ENCODE measurements around the gene ADAMTS13.

Gene ADAMTS13

GRCh38 chr9:133456409-133456808, 34.2 kb downstream of the ADAMTS13 start:
- DNase-seq: no peak

- no peak for DNase-seq
Measured at GRCh38 chr9:133457233-133457632, 35.1 kb downstream of the ADAMTS13 start.

DNA sequence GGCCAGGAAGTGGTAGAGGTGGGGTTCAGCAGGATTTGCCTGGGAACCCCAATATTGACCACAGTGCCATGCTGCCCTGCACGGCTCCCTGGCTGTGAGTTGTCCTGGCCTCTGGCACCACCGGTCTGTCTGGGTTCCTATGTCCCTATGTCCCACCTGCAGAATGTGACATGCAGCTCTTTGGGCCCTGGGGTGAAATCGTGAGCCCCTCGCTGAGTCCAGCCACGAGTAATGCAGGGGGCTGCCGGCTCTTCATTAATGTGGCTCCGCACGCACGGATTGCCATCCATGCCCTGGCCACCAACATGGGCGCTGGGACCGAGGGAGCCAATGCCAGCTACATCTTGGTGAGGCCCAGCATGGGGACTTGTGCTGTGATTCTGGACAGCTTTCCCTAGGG, 35.6 kb downstream of the ADAMTS13 start:
- DNase-seq: no peak

- DNase-seq: no peak
Measured at GRCh38 chr9:133458643-133459312, 36.6 kb downstream of the ADAMTS13 start.

- no peak for DNase-seq
Measured at GRCh38 chr9:133459476-133460404, 37.6 kb downstream of the ADAMTS13 start, which contains the start of gene CACFD1. Gene CACFD1 (plus strand): TSS chr9:133459978. CDS start chr9:133460067, 89 bp downstream.

- DNase-seq: no peak
Measured at GRCh38 chr9:133460405-133461175, 38.4 kb downstream of the ADAMTS13 start.

DNA sequence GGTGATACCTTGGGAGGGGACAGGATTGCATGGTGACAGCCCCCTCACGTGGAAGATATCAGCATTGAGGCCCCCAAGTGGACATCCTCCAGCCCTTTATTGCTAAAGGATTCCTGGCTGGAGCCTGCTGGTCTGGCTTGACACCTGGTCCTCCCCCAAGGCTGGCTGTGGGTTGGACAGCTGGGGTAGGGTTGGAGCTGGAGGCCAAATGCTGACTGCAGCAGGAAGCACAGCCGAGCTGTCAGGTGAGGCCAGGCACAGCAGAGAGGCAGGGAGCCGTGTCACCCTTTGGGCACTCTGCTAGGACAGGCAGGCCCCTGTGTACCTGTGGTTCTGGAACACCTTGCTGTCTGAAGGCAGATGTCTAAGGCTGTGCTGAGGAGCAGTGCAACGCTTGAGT, 39.8 kb downstream of the ADAMTS13 start:
- no peak for DNase-seq

DNA sequence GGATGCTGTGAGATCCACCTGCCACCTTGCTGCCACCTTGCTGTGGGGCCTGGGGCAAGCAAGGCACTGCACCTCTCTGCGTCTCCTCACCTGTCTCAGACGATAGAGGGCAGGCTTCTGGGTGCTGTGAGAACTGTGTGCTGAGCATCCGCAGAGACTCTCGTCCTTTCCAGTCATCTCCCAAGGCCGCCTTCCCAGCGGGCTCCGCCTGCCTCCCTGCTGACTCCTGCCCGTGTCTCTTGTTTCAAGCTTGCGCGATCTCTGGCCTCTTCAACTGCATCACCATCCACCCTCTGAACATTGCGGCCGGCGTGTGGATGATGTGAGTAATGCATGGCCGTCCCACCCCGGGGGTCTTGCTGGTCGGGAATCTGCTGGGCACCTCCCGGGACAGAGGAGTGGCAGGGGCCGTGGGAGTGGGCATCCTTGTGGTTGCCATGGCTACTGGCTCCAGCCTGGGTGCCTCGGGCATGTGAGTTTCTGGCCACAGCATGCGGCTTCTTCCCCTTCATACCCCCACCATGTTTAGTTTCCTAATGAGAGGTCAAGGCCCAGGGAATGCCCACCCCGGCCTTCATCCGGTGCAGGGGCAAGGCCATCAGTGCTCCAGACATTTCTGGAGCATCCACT, 41.2 kb downstream of the ADAMTS13 start:
- DNase-seq: no peak

DNA sequence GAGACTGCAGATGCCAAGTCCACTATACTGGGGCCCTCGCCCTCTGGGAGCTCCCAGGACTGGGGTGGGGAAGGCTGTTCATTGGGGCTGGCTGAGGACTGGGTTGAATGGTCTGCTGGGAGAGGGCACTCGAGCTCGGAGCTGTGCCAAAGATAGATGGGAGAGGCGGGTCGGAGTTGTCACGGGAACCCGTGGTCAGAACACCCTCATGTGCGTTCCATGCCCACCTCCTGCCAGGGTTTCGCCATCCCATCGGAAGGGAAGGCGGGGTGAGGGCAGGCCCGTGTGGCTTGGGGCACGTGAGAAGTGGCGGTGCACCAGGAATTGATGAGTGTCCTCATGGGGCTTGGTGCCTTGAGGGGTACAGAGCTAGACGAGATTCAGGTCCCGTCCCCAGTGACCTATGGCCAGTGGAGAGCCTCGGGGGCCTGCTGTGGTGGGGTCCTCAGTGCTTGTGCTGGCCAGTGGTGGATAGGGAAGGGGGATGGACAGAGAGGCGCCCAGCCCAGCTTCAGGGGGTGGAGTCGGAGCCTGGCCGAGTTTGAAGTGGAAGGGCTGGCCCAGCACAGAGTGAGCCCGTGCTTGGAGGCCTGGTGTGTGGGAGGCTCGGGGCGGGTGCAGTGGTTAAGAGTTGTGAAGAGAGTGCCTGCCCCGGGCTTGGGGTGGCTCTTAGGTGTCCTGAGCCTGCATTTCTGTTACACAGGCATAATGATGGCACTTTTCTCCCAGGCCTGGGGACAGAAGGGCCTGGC, 41.9 kb downstream of the ADAMTS13 start:
- DNase-seq: no peak

DNA sequence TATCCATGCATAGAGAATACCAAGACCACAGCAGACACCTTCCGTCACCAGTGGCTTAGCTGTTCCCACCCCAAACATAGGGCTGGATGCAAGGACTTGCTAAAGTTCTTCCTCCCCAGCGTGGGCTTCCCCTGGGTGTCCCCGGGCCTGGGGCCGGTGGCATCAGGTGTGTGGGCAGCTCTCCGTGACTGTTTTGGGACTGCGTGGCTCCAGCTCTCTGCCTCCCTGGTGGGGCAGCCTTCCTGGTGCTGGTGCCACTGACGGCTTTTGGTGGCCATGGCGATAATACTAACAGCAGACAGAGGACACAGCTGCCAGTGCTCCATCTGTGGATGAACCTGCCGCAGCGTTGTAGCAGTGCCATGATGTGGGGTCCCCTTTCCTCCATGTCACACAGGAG, 42.5 kb downstream of the ADAMTS13 start:
- no peak for DNase-seq

DNA sequence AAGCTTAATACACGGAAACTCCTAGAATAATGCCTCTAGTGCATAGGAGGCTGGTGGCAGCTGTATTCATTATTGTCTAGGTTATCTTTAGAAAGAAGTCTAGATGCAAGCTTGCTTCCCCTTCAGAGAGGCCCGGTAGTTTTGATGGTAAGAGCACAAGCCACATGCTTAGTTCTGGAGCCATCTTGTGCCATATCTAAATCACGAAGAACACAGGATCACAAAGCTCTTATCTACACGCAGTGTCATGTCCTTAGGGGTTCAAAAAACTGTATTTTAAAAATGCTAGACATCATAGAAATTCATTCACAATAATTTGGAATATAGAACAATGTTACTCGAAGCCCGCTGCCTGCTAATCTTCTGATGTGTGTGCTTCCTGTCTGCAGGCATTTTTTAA, 43.8 kb downstream of the ADAMTS13 start:
- DNase-seq: no peak

DNA sequence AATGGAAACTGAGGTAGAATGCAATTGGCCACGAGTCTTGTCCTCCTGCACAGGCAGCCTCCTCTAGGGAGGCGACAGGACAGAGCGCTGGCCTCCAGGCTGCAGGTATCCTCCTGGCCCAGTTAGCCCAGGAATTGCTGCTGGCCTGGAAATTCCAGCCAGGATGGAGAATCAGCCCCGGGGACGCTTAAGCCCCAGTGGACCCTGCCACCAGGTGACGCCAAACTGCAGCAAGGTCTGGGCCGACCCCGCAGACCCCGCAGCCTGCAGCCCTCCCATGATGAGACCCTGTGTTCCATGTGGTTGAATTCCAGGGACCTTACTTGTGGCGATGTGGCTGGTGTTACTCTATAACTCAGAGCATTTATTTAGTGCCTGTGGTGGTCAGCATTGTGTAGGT, 44.9 kb downstream of the ADAMTS13 start:
- no peak for DNase-seq

DNA sequence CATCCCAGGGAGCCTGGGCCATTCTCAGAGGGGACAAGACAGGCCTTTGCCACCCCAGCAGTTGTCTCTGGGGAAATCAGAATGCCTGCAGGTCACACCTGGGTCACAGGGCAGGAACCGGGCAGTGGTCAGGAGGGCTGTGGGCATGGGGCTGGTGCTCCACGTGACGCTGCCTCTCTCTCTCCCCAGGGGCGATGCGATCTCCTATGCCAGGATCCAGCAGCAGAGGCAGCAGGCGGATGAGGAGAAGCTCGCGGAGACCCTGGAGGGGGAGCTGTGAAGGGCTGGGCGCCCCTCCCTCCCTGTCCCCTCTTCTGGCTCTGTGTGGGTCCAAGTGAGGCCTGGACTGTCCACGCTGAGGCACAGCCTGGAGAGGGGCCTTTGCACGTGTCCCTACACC, 46.2 kb downstream of the ADAMTS13 start:
- no peak for DNase-seq

DNA sequence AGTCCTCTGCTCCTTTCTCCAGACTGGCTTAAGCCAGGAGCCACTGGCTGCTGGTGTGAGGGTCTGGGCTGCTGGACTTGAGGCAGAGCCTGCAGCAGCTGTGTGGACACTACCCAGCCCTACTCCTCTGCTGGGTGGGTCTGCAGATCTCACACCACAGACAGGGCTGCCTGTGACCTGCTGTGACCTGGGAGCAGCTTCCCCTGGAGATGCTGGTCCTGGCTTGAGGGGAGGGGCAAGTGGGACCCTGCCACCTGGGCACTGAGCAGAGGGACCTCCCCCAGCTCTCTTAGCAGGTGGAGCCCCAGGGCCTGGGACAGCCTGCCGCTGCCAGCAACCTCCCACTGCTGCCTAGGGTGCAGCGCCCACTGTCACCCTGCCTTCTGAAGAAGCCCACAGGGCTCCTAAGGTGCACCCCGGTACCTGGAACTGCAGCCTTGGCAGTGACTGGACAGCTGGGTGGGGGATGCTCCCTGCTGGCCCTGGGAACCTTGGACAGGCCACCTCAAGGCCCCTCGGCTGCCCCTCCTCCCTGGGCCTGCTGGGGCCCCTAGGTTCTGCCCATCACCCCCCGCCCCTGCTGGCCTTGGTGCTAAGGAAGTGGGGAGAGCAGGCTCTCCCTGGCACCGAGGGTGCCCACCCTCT, 46.7 kb downstream of the ADAMTS13 start:
- DNase-seq: no peak

DNA sequence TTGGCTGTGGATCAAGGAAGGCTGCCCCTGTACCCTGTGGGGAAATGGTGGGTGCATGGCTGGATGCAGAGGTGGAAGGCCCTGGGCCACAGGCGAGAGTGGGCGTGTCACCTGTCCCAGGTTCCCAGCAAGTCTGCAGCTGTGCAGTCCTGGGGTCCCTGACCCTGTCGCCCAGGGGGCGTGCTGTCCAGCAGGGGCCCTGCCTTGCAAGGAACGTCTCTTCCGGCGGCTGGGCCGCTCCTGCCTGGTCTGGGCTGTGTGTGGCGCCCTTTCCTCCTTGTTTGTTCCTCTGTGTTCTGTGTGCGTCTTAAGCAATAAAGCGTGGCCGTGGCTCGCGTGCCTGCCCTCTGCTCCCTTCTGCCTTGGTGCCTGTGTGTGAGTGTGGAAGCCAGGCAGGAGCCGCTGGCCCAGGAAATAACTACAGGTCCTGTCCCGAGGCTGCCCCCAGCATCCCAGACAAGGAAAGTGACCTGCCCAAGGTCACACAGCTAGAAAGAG, 48.3 kb downstream of the ADAMTS13 start:
- DNase-seq: no peak

GRCh38 chr9:133470988-133471387, 48.8 kb downstream of the ADAMTS13 start:
- no peak for DNase-seq

GRCh38 chr9:133471551-133472276, 49.5 kb downstream of the ADAMTS13 start:
- no peak for DNase-seq

- no peak for DNase-seq
Measured at GRCh38 chr9:133472277-133472645, 50.1 kb downstream of the ADAMTS13 start.

GRCh38 chr9:133472753-133473378, 50.7 kb downstream of the ADAMTS13 start:
- DNase-seq: no peak

DNA sequence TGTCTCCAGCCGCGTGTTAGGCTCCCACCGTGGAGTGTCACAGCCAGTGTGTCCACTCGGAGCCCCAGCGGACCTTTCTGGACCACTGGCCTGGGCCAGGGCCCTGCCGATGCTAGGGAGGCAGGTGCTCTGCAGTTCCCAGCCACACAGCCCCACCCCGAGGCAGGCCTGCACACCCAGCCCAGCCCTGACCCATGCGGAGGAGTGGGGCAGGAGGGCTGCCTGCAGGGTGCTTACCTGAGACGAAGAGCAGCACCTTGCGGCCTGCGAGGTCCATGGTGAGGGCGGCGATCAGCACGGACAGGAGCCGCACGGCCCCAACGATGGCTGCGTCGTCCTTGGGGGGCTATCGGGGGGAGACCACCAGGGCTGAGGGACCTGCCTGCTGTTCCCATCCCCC, 51.6 kb downstream of the ADAMTS13 start:
- no peak for DNase-seq
